ENCODE data around the gene HOXB9.

HOXB9 gene

GRCh38 chr17:48615963-48616716 is 10.0 kb downstream of the HOXB9 start:
- ATAC-seq, result no peak
- no peak for TF ChIP-seq PPARA (CRISPR knock-in tag; IDR thresholded peaks at IDR 0.05; ENCODE audit: borderline replicate concordance)
- TF ChIP-seq OSR1 (CRISPR knock-in tag; IDR thresholded peaks at IDR 0.05), result no peak
- no peak for TF ChIP-seq ZNF70 (CRISPR knock-in tag; IDR thresholded peaks at IDR 0.05)
- TF ChIP-seq ISL1 (CRISPR knock-in tag; IDR thresholded peaks at IDR 0.05), result no peak
- TF ChIP-seq ESRRG (CRISPR knock-in tag; IDR thresholded peaks at IDR 0.05), result no peak
- TF ChIP-seq CSDC2 (CRISPR knock-in tag; IDR thresholded peaks at IDR 0.05), result no peak
- no peak for TF ChIP-seq POU6F1 (CRISPR knock-in tag; IDR thresholded peaks at IDR 0.05; ENCODE audit: borderline replicate concordance, low read depth)
- no peak for TF ChIP-seq CSRNP3 (CRISPR knock-in tag; IDR thresholded peaks at IDR 0.05)
- no peak for TF ChIP-seq GLIS3 (CRISPR knock-in tag; IDR thresholded peaks at IDR 0.05)
- no peak for TF ChIP-seq RARB (CRISPR knock-in tag; IDR thresholded peaks at IDR 0.05)
- TF ChIP-seq TOX (CRISPR knock-in tag; IDR thresholded peaks at IDR 0.05; ENCODE audit: borderline replicate concordance), result no peak
- no peak for TF ChIP-seq ZC3H10 (CRISPR knock-in tag; IDR thresholded peaks at IDR 0.05)
- no peak for TF ChIP-seq ZFP30 (CRISPR knock-in tag; IDR thresholded peaks at IDR 0.05)
- TF ChIP-seq TCF4 (CRISPR knock-in tag; IDR thresholded peaks at IDR 0.05; ENCODE audit: borderline replicate concordance), result no peak
- no peak for TF ChIP-seq PATZ1 (CRISPR knock-in tag; IDR thresholded peaks at IDR 0.05; ENCODE audit: borderline replicate concordance)
- no peak for TF ChIP-seq ZFP3 (CRISPR knock-in tag; IDR thresholded peaks at IDR 0.05)
- no peak for TF ChIP-seq TSHZ2 (CRISPR knock-in tag; IDR thresholded peaks at IDR 0.05)
- TF ChIP-seq ZNF8 (CRISPR knock-in tag; IDR thresholded peaks at IDR 0.05), result no peak

- no peak for ATAC-seq
- TF ChIP-seq ZC3H10 (CRISPR knock-in tag; IDR thresholded peaks at IDR 0.05) (no peak), POU6F1 (CRISPR knock-in tag; IDR thresholded peaks at IDR 0.05; ENCODE audit: borderline replicate concordance, low read depth) (no peak), TSHZ2 (CRISPR knock-in tag; IDR thresholded peaks at IDR 0.05) (no peak), SNAI2 (CRISPR knock-in tag; IDR thresholded peaks at IDR 0.05) (no peak), TOX (CRISPR knock-in tag; IDR thresholded peaks at IDR 0.05; ENCODE audit: borderline replicate concordance) (no peak), CREB5 (CRISPR knock-in tag; IDR thresholded peaks at IDR 0.05; ENCODE audit: low read depth) (no peak), OSR1 (CRISPR knock-in tag; IDR thresholded peaks at IDR 0.05) (no peak), ZNF8 (CRISPR knock-in tag; IDR thresholded peaks at IDR 0.05) (no peak), ISL1 (CRISPR knock-in tag; IDR thresholded peaks at IDR 0.05) (no peak), CSRNP3 (CRISPR knock-in tag; IDR thresholded peaks at IDR 0.05) (no peak), TCF4 (CRISPR knock-in tag; IDR thresholded peaks at IDR 0.05; ENCODE audit: borderline replicate concordance) (no peak), CSDC2 (CRISPR knock-in tag; IDR thresholded peaks at IDR 0.05) (no peak), ZFP3 (CRISPR knock-in tag; IDR thresholded peaks at IDR 0.05) (no peak), RARB (CRISPR knock-in tag; IDR thresholded peaks at IDR 0.05) (no peak)
Measured at GRCh38 chr17:48615047-48615962, 10.9 kb downstream of the HOXB9 start, which contains the start of gene HOXB8. TSS of gene HOXB8 (minus strand) at chr17:48615292. CDS start at chr17:48614704, 588 bp downstream.

Measured in SK-N-SH treated with all-trans-retinoic acid at 6 μM for 48 hours (cell line).